Kidney epithelial cell (primary cell): Measurements from ENCODE around the gene JAK3. TPM values are rescaled to one million over a fixed set of nuclear protein-coding genes. Genes with fewer than 3 reads are reported as not detected.
A peak's percentile ranks its signal among the peaks of the same experiment; 100 is the strongest.

ENCODE experiments used
- DNase-seq: peaks from one replicate; pipeline ENCODE4 v3.0.0-alpha.2; 2010; ENCODE audit warnings: low read depth
- H3K27me3 ChIP-seq: 2 replicates; pipeline ENCODE4 v1.6.0; 2011; ENCODE audit warnings: low read length; ENCODE audit not compliant: control insufficient read depth, insufficient read depth
- H3K36me3 ChIP-seq: 2 replicates; pipeline ENCODE4 v1.5.1; 2011; ENCODE audit warnings: low read length; ENCODE audit not compliant: control insufficient read depth, insufficient read depth
- H3K4me3 ChIP-seq: 2 replicates; pipeline ENCODE4 v1.5.1; 2011; ENCODE audit warnings: low read depth, mild to moderate bottlenecking, control low read depth, low read length
- total RNA-seq: library from RNA; depleted of rRNA; stranded (reverse); fragments of >200 nt; gene quantifications from 2 replicates; pipeline ENCODE4 v1.2.3, GENCODE V29; 2015
- TF ChIP-seq, protein P1 (sequence below): IDR thresholded peaks from 2 replicates; pipeline ENCODE4 v1.5.1; 2011; ENCODE audit warnings: mild to moderate bottlenecking, moderate library complexity, low read length, control low read depth, inconsistent platforms; ENCODE audit not compliant: insufficient read depth, poor library complexity, severe bottlenecking

JAK3 gene
- total RNA-seq, 1 donor from 2014 or later: 8.9 TPM

GRCh38 chr19:17831419-17831888 lies 16.3 kb downstream of the JAK3 start:
- H3K27me3 ChIP-seq: peaks cover 13% of the 10 kb centered on the region
- H3K36me3 ChIP-seq: no peaks in the 10 kb centered on the region
- peak overlapping the region; percentile 38 for H3K4me3 ChIP-seq
- no peak for DNase-seq
- TF ChIP-seq, protein P1, sequence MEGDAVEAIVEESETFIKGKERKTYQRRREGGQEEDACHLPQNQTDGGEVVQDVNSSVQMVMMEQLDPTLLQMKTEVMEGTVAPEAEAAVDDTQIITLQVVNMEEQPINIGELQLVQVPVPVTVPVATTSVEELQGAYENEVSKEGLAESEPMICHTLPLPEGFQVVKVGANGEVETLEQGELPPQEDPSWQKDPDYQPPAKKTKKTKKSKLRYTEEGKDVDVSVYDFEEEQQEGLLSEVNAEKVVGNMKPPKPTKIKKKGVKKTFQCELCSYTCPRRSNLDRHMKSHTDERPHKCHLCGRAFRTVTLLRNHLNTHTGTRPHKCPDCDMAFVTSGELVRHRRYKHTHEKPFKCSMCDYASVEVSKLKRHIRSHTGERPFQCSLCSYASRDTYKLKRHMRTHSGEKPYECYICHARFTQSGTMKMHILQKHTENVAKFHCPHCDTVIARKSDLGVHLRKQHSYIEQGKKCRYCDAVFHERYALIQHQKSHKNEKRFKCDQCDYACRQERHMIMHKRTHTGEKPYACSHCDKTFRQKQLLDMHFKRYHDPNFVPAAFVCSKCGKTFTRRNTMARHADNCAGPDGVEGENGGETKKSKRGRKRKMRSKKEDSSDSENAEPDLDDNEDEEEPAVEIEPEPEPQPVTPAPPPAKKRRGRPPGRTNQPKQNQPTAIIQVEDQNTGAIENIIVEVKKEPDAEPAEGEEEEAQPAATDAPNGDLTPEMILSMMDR: no peak

GRCh38 chr19:17830567-17831418 lies 17.0 kb downstream of the JAK3 start:
- Histone ChIP-seq H3K36me3 (no peaks in the 10 kb centered on the region), H3K4me3 (peak overlapping the region; percentile 53), H3K27me3 (peaks cover 11% of the 10 kb centered on the region)
- TF ChIP-seq, protein P1: no peak
- peak; percentile 53 for DNase-seq

DNA sequence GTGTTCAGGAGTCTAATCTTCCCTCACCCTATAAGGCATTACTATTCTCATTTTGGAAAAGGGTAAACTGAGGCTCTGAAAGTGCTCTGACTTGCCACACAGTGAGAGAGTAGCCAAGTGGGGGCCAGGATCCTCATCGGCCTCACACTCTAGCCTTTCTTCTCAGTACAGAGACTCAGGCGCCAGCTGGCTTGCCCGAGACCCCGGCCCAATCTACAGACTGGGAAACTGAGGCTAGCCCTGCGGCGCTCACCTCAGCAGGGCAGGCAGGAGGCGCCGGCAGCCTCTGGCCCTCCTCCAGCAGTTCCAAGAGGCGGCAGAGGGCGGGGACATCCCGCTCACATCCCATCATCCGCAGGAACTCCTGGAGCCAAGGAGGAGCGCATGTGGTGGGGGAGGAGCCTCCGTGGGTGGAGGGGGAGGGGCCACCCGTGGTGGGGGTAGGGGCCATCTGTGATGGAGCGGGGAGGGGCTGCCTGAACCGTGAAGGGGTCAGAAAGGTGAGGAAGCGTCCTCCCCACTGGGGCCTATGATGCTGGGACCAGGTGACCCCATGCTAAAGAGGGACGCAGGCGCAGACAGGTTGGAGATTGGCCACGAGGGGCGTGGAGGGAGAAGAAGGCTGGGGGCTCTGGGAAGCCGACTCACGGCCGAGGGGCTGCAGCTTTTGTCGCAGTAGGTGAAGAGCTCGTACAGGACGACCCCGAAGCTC lies 17.8 kb downstream of the JAK3 start:
- TF ChIP-seq, protein P1: no peak
- peak; percentile 51 for DNase-seq
- Histone ChIP-seq H3K36me3 (no peaks in the 10 kb centered on the region), H3K27me3 (peaks cover 9% of the 10 kb centered on the region), H3K4me3 (peak overlapping the region; percentile 53)

DNA sequence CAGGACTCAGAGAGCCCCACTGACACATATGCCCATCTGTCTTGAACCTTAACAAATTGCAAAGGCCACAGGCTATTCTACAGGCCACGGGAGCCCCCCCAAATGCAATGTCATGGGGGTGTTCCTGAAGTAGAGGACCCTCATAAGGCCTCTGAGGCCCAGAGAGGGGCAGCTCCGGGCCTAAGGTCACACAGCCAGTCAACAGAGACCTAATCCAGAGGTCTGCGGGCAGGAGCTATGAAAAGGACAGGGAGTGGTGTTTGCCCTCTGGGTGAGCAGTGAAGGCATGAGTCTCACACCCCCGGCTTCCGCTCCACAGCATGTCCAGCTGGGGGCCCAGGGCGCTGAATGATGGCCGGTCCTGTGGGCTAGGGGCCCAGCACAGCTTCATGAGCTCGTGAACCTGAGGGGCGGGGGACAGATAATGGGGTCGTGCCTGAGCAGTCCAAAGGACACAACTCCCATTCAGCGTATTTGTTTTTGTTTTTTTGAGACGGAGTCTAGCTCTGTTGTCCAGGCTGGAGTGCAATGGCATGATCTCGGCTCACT lies 21.2 kb downstream of the JAK3 start:
- H3K36me3 ChIP-seq: no peaks in the 10 kb centered on the region
- DNase-seq: no peak
- H3K27me3 ChIP-seq: peaks cover 13% of the 10 kb centered on the region
- H3K4me3 ChIP-seq: no peak overlapping the region
- TF ChIP-seq, protein P1: no peak

GRCh38 chr19:17824339-17824738 lies 23.4 kb downstream of the JAK3 start:
- Histone ChIP-seq H3K27me3 (peaks cover 9% of the 10 kb centered on the region), H3K36me3 (no peaks in the 10 kb centered on the region), H3K4me3 (no peak overlapping the region)
- no peak for DNase-seq
- TF ChIP-seq, protein P1: no peak
